ENCODE data around the gene FERD3L.

DNA sequence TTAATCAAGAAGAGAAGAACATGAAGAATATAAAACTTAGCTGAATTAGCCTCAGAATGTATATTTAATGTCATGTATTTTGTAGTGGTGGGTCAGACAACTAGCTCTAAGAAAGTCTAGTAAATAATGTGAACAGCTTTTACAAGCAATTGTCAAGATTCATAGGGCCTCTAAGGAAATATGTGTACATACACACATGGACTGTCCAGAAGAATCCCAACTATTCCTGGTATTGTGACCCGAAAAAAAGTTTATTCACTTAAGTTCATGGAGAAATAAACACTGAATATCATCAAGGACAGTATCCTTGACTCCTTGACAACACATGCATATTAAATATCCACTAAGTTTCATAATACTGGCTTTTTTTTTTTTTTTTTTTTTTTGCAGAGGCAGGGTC is 16.4 kb downstream of the FERD3L start:
- TF ChIP-seq POLR2A (IDR thresholded peaks at IDR 0.05) = no peak
- TF ChIP-seq, protein P1, sequence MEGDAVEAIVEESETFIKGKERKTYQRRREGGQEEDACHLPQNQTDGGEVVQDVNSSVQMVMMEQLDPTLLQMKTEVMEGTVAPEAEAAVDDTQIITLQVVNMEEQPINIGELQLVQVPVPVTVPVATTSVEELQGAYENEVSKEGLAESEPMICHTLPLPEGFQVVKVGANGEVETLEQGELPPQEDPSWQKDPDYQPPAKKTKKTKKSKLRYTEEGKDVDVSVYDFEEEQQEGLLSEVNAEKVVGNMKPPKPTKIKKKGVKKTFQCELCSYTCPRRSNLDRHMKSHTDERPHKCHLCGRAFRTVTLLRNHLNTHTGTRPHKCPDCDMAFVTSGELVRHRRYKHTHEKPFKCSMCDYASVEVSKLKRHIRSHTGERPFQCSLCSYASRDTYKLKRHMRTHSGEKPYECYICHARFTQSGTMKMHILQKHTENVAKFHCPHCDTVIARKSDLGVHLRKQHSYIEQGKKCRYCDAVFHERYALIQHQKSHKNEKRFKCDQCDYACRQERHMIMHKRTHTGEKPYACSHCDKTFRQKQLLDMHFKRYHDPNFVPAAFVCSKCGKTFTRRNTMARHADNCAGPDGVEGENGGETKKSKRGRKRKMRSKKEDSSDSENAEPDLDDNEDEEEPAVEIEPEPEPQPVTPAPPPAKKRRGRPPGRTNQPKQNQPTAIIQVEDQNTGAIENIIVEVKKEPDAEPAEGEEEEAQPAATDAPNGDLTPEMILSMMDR (IDR thresholded peaks at IDR 0.05) = no peak
